ENCODE measurements around the gene BTBD19.
A peak's percentile ranks its signal among the peaks of the same experiment; 100 is the strongest.

Gene BTBD19

GRCh38 chr1:44827197-44828002 lies 19.1 kb downstream of the BTBD19 start:
- DNase-seq (ENCODE audit: low read depth, low spot score): no peak
- Histone ChIP-seq H3K27me3 (ENCODE audit: insufficient read depth, insufficient read length) (no peaks in the 10 kb centered on the region), H3K4me1 (ENCODE audit: insufficient read depth, insufficient read length) (peaks cover 40% of the 10 kb centered on the region), H3K9me3 (ENCODE audit: insufficient read depth, low read length) (no peaks in the 10 kb centered on the region), H3K9ac (ENCODE audit: insufficient read length, low read depth) (no peak overlapping the region), H3K36me3 (ENCODE audit: insufficient read depth, insufficient read length, low read length) (peaks cover 6% of the 10 kb centered on the region), H3K4me3 (ENCODE audit: insufficient read length, low read depth) (no peak overlapping the region)
- TF ChIP-seq ZNF274 (IDR thresholded peaks at IDR 0.05; ENCODE audit: low read depth, low read length): no peak

- H3K27me3 ChIP-seq (ENCODE audit: insufficient read depth, insufficient read length): no peaks in the 10 kb centered on the region
- no peak for DNase-seq (ENCODE audit: low read depth, low spot score)
- peaks cover 6% of the 10 kb centered on the region for H3K36me3 ChIP-seq (ENCODE audit: insufficient read depth, insufficient read length, low read length)
- no peaks in the 10 kb centered on the region for H3K9me3 ChIP-seq (ENCODE audit: insufficient read depth, low read length)
- H3K4me1 ChIP-seq (ENCODE audit: insufficient read depth, insufficient read length): peaks cover 42% of the 10 kb centered on the region
- no peak overlapping the region for H3K9ac ChIP-seq (ENCODE audit: insufficient read length, low read depth)
- TF ChIP-seq SUZ12 (IDR thresholded peaks at IDR 0.05; ENCODE audit: extremely low read depth, insufficient read depth, insufficient read length): no peak
- no peak overlapping the region for H3K4me3 ChIP-seq (ENCODE audit: insufficient read length, low read depth)
These were observed 19.8 kb downstream of the BTBD19 start for GRCh38 chr1:44828003-44828651.

DNA sequence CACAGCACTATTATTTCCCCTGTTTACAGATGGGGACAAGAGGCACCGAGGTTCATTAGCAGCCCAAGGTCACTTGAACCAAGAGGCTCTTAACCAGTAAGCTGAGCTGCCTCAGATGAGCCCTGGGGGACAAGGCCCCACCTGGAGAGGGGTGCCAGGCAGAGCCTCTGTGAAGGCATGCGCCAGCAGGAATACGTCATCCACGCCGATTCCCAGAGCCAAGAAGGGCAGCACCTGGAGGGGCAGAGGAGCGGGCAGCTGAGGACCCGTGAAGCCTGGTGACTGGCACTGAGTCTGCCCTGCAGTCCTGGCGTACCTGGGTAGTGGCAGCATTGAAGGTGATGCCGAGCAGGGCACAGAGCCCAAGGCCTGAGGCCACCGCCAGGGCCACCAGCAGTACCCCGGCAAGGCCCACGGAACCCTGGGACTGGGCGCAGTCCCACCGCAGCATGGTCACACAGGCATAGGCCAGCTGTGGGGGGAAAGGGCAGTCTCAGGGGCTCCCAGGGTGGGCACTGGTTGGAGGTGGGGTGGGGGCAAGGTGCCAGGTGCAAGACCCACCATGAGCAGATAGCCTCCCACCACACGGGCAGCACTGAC lies 20.6 kb downstream of the BTBD19 start:
- Histone ChIP-seq H3K9me3 (ENCODE audit: insufficient read depth, low read length) (no peaks in the 10 kb centered on the region), H3K4me1 (ENCODE audit: insufficient read depth, insufficient read length) (peaks cover 42% of the 10 kb centered on the region), H3K9ac (ENCODE audit: insufficient read length, low read depth) (no peak overlapping the region), H3K4me3 (ENCODE audit: insufficient read length, low read depth) (no peak overlapping the region), H3K36me3 (ENCODE audit: insufficient read depth, insufficient read length, low read length) (peaks cover 6% of the 10 kb centered on the region), H3K27me3 (ENCODE audit: insufficient read depth, insufficient read length) (no peaks in the 10 kb centered on the region)
- DNase-seq (ENCODE audit: low read depth, low spot score): no peak
- TF ChIP-seq ZNF274 (IDR thresholded peaks at IDR 0.05; ENCODE audit: low read depth, low read length) (no peak), SUZ12 (IDR thresholded peaks at IDR 0.05; ENCODE audit: extremely low read depth, insufficient read depth, insufficient read length) (no peak), YY1 (IDR thresholded peaks at IDR 0.05; ENCODE audit: insufficient read depth, insufficient read length) (no peak)

DNA sequence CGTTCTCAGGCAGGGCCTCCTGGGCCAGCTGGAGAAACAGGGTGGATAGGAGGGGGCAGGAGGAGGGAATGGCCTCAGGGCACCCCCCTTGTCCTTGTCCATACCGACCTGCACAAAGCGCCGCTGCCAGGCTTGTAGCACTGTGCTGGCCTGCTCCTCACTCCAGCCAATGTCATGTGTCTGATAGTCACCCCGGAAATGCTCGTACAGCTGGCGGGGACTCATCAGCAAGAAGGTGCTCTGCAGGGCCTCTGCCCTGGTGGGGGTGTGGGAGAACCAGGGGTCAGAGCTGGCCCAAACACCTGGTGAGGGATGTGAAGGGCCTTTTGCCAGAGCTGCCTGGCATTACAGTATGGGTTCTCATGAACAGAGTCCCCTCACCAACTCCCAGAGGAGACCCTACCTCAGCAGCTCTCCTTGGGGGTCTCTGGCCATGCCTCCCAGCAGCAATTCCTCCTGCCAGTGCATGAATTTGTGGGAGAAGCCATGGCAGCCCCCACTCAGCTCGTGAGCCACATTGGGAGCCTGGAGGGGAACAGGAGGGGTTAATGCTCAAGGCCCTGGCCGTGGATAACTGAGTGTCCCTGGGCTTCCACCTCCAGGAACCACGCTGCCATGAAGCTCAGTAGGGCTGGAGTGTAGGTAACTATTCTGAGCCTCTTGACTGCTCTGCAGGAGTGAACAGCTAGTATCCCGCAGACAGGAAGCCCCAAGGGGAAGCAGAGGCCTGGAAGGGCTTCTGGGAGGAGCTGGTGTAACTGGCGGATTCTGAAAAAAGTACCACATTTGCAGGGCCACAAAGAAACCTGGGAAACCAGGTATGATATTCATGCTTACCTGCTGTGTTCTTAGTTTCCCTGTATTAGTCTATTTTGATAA lies 21.4 kb downstream of the BTBD19 start:
- TF ChIP-seq YY1 (IDR thresholded peaks at IDR 0.05; ENCODE audit: insufficient read depth, insufficient read length) (no peak), ZNF274 (IDR thresholded peaks at IDR 0.05; ENCODE audit: low read depth, low read length) (peak; percentile 70)
- H3K4me3 ChIP-seq (ENCODE audit: insufficient read length, low read depth): no peak overlapping the region
- no peaks in the 10 kb centered on the region for H3K27me3 ChIP-seq (ENCODE audit: insufficient read depth, insufficient read length)
- no peaks in the 10 kb centered on the region for H3K9me3 ChIP-seq (ENCODE audit: insufficient read depth, low read length)
- no peak overlapping the region for H3K9ac ChIP-seq (ENCODE audit: insufficient read length, low read depth)
- H3K4me1 ChIP-seq (ENCODE audit: insufficient read depth, insufficient read length): peaks cover 42% of the 10 kb centered on the region
- no peak for DNase-seq (ENCODE audit: low read depth, low spot score)
- peaks cover 6% of the 10 kb centered on the region for H3K36me3 ChIP-seq (ENCODE audit: insufficient read depth, insufficient read length, low read length)

- Histone ChIP-seq H3K9me3 (ENCODE audit: insufficient read depth, low read length) (no peaks in the 10 kb centered on the region), H3K4me3 (ENCODE audit: insufficient read length, low read depth) (no peak overlapping the region), H3K36me3 (ENCODE audit: insufficient read depth, insufficient read length, low read length) (peaks cover 6% of the 10 kb centered on the region), H3K27me3 (ENCODE audit: insufficient read depth, insufficient read length) (no peaks in the 10 kb centered on the region), H3K9ac (ENCODE audit: insufficient read length, low read depth) (peak overlapping the region; percentile 14), H3K4me1 (ENCODE audit: insufficient read depth, insufficient read length) (peaks cover 42% of the 10 kb centered on the region)
- TF ChIP-seq SUZ12 (IDR thresholded peaks at IDR 0.05; ENCODE audit: extremely low read depth, insufficient read depth, insufficient read length): no peak
- no peak for TF ChIP-seq ZNF274 (IDR thresholded peaks at IDR 0.05; ENCODE audit: low read depth, low read length)
- TF ChIP-seq YY1 (IDR thresholded peaks at IDR 0.05; ENCODE audit: insufficient read depth, insufficient read length): no peak
- DNase-seq (ENCODE audit: low read depth, low spot score): no peak
These were observed 22.6 kb downstream of the BTBD19 start for GRCh38 chr1:44830900-44831304.

DNA sequence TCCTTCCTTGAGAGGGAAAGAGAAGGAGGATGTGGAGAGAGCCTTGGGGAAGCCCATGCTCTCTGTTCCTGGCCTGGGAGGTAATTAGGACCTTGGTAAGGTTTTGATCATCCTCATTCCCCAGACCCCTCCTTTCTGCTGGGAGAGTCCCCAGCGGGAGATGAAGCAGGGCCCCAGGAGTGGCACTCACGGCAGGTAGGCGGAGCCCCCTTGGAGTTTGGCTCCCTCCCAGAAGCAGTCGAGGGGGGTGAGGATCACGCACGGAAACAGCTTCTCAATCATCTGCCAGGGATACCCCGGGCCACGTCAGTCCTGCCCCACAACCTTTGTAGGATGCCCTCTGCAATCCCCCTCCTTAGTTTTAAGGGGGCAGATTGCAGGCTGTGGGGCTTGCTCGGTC lies 23.2 kb downstream of the BTBD19 start:
- Histone ChIP-seq H3K4me3 (ENCODE audit: insufficient read length, low read depth) (no peak overlapping the region), H3K4me1 (ENCODE audit: insufficient read depth, insufficient read length) (peaks cover 37% of the 10 kb centered on the region), H3K27me3 (ENCODE audit: insufficient read depth, insufficient read length) (no peaks in the 10 kb centered on the region), H3K9me3 (ENCODE audit: insufficient read depth, low read length) (no peaks in the 10 kb centered on the region), H3K9ac (ENCODE audit: insufficient read length, low read depth) (no peak overlapping the region), H3K36me3 (ENCODE audit: insufficient read depth, insufficient read length, low read length) (peaks cover 6% of the 10 kb centered on the region)
- TF ChIP-seq SUZ12 (IDR thresholded peaks at IDR 0.05; ENCODE audit: extremely low read depth, insufficient read depth, insufficient read length): no peak
- no peak for TF ChIP-seq YY1 (IDR thresholded peaks at IDR 0.05; ENCODE audit: insufficient read depth, insufficient read length)
- TF ChIP-seq ZNF274 (IDR thresholded peaks at IDR 0.05; ENCODE audit: low read depth, low read length): no peak
- no peak for DNase-seq (ENCODE audit: low read depth, low spot score)
